Endothelial cell of umbilical vein (primary cell): Measurements from ENCODE around the gene ARRB1. TPM values are rescaled to one million over a fixed set of nuclear protein-coding genes. Genes with fewer than 3 reads are reported as not detected.

Experiments used
- BruUV-seq: library from RNA; stranded (reverse); fragments of 400-500 nt; replicated peaks from 2 replicates; lab custom pipeline; 2021; lab: Mats Ljungman, UMichigan
- CTCF ChIA-PET: fragments of 300-600, 350-600 bp; sonication (Branson Sonifier 250); formaldehyde crosslinking; loops from one replicate; lab custom pipeline; 2021; ENCODE audit warnings: antibody characterized with exemption, inconsistent platforms; lab: Charles Lee
- POLR2A ChIA-PET: fragments of 300-600, 350-600 bp; sonication (Branson Sonifier 250); formaldehyde crosslinking; loops from one replicate; lab custom pipeline; 2021; ENCODE audit warnings: antibody characterized with exemption, inconsistent platforms; lab: Charles Lee
- DNase-seq: peaks from one replicate; pipeline ENCODE4 v3.0.0-alpha.2; 2011; ENCODE audit warnings: low read depth, low spot score
- FAIRE-seq: peaks from 2 replicates; lab custom pipeline; 2011; peaks lifted over from hg19 to GRCh38; lab: Jason Lieb, UNC
- H2AFZ ChIP-seq: 2 replicates; pipeline ENCODE4 v1.6.0; 2012; ENCODE audit warnings: low read depth, low read length, control low read depth, inconsistent platforms
- H3K27ac ChIP-seq: 2 replicates; pipeline ENCODE4 v1.5.1; 2011; ENCODE audit warnings: low read depth, mild to moderate bottlenecking, control low read depth, low read length, moderate library complexity; ENCODE audit not compliant: insufficient read depth
- H3K27me3 ChIP-seq, 2 experiments: 2 replicates each; pipeline versions ENCODE4 v1.6.0 to v1.6.1; 2011; ENCODE audit warnings: low read length in 2 of 2, mixed read lengths in 1 of 2; ENCODE audit not compliant: control insufficient read depth in 2 of 2, insufficient read depth in 2 of 2
- H3K36me3 ChIP-seq, 2 experiments: 2 replicates in 1 of 2; 3 replicates in 1 of 2; pipeline ENCODE4 v1.5.1; 2011; ENCODE audit warnings: low read length in 2 of 2, mild to moderate bottlenecking in 1 of 2, moderate library complexity in 1 of 2; ENCODE audit not compliant: control insufficient read depth in 2 of 2, insufficient read depth in 2 of 2; ENCODE audit errors: extremely low read depth in 1 of 2
- H3K4me1 ChIP-seq: 3 replicates; pipeline ENCODE4 v1.5.1; 2011; ENCODE audit warnings: mild to moderate bottlenecking, low read length; ENCODE audit not compliant: control insufficient read depth, insufficient read depth; ENCODE audit errors: extremely low read depth
- H3K4me2 ChIP-seq: 2 replicates; pipeline ENCODE4 v1.6.1; 2011; ENCODE audit warnings: low read length, control low read depth, mixed read lengths; ENCODE audit not compliant: insufficient read depth
- H3K4me3 ChIP-seq, 3 experiments: fragments of 200-600 bp in 1 of 3; sonication (generic), shearing (Covaris generic) in 1 of 3; replicated peaks in 1 of 3; 2 replicates each; pipeline ENCODE4 v1.5.1; 2011 to 2016; ENCODE audit warnings: control low read depth in 3 of 3, low read length in 3 of 3, mild to moderate bottlenecking in 2 of 3, inconsistent platforms in 1 of 3, low read depth in 1 of 3, moderate library complexity in 1 of 3; ENCODE audit not compliant: insufficient read depth in 1 of 3
- H3K79me2 ChIP-seq: 2 replicates; pipeline ENCODE4 v1.6.0; 2012; ENCODE audit warnings: low read length, inconsistent platforms; ENCODE audit not compliant: control insufficient read depth, insufficient read depth
- H3K9ac ChIP-seq: replicated peaks from 2 replicates; pipeline ENCODE3; 2011; ENCODE audit warnings: low read length, control low read depth; ENCODE audit not compliant: insufficient read depth; ENCODE audit errors: extremely low read depth
- H3K9me1 ChIP-seq: replicated peaks from 3 replicates; pipeline ENCODE4 v1.6.0; 2011; ENCODE audit warnings: mild to moderate bottlenecking, low read length; ENCODE audit not compliant: control insufficient read depth, insufficient read depth; ENCODE audit errors: extremely low read depth
- H3K9me3 ChIP-seq: replicated peaks from 2 replicates; pipeline ENCODE4 v1.5.1; 2012; ENCODE audit warnings: low read length, inconsistent platforms; ENCODE audit not compliant: control insufficient read depth, insufficient read depth
- H4K20me1 ChIP-seq: replicated peaks from 2 replicates; pipeline ENCODE3; 2011; ENCODE audit warnings: mild to moderate bottlenecking, low read length; ENCODE audit not compliant: control insufficient read depth, insufficient read depth; ENCODE audit errors: extremely low read depth
- CTCF ChIP-seq, 2 donors: IDR thresholded peaks; 1 replicate in 1 of 2; 2 replicates in 1 of 2; pipeline ENCODE4 v1.5.1; 2011; ENCODE audit warnings: low read length in 2 of 2, mild to moderate bottlenecking in 2 of 2, moderate library complexity in 2 of 2, control low read depth in 1 of 2, inconsistent platforms in 1 of 2, low read depth in 1 of 2; ENCODE audit not compliant: insufficient read depth in 1 of 2; ENCODE audit errors: extremely low read depth in 1 of 2
- EZH2 ChIP-seq: IDR thresholded peaks from 2 replicates; pipeline ENCODE4 v1.6.1; 2012; ENCODE audit warnings: borderline replicate concordance, low read depth, mild to moderate bottlenecking, moderate library complexity, low read length, inconsistent platforms; ENCODE audit not compliant: severe bottlenecking
- FOS ChIP-seq: IDR thresholded peaks from 2 replicates; pipeline ENCODE4 v1.6.1; 2011; ENCODE audit warnings: mild to moderate bottlenecking, low read length, moderate library complexity, borderline replicate concordance; ENCODE audit not compliant: insufficient read depth
- GATA2 ChIP-seq: IDR thresholded peaks from 2 replicates; pipeline ENCODE4 v1.7.0; 2011; ENCODE audit warnings: low read depth, mild to moderate bottlenecking, moderate library complexity, mixed read lengths, low read length; ENCODE audit not compliant: insufficient read length, insufficient read depth
- JUN ChIP-seq: IDR thresholded peaks from 2 replicates; pipeline ENCODE4 v1.6.1; 2011; ENCODE audit warnings: borderline replicate concordance, low read depth; ENCODE audit not compliant: insufficient read length, insufficient read depth
- MAX ChIP-seq: IDR thresholded peaks from 2 replicates; pipeline ENCODE4 v1.6.1; 2011; ENCODE audit not compliant: insufficient read depth, insufficient read length
- MYC ChIP-seq: IDR thresholded peaks from one replicate; pipeline ENCODE4 v1.6.1; 2011; ENCODE audit warnings: mild to moderate bottlenecking, low read depth, low read length
- POLR2A ChIP-seq: IDR thresholded peaks from 2 replicates; pipeline ENCODE4 v1.6.1; 2012; ENCODE audit warnings: low read depth, mild to moderate bottlenecking, control low read depth, low read length
- POLR2AphosphoS5 ChIP-seq: IDR thresholded peaks from 2 replicates; pipeline ENCODE4 v1.6.1; 2012; ENCODE audit warnings: low read depth, mild to moderate bottlenecking, control low read depth, low read length, moderate library complexity; ENCODE audit not compliant: insufficient read depth
- dilution Hi-C: fragments of 300-500 bp; cut with MboI; formaldehyde crosslinking; loops from one replicate; pipeline ENCODE4 v1.15.0; 2019; ENCODE audit warnings: low sequenced_read_pairs; ENCODE audit not compliant: extremely low pct_ligation_motif_present
- intact Hi-C: fragments of 100-400 bp; cut with micrococcal nuclease; formaldehyde crosslinking; loops from one replicate; pipeline ENCODE4 v1.10.0; 2022
- polyA plus RNA-seq, 4 experiments: library from polyadenylated mRNA; depleted of rRNA in 3 of 4; stranded (reverse) in 3 of 4; unstranded in 1 of 4; fragments of >200 nt; gene quantifications; 2 replicates each; pipeline versions ENCODE4 v1.2.1 to v1.2.3, GENCODE V29; 2011 to 2012; ENCODE audit warnings: missing spikeins in 1 of 4
- total RNA-seq: library from RNA; stranded (reverse); gene quantifications from 2 replicates; pipeline ENCODE4 v1.2.3, GENCODE V29; 2021

ARRB1 gene
- total and polyA plus RNA-seq, 2 donors (not counting 3 experiments of a cell fraction or from before 2014, with no cell fraction given), result 63.9 to 92.6 TPM

GRCh38 chr11:75244052-75244814 lies 107.2 kb downstream of the ARRB1 start:
- CTCF ChIA-PET, result interaction anchor here (0.7 to 9.5 kb wide), 9 partner anchors 11 to 314 kb away, joined by 3 to 507 read pairs (median 4); no protein-coding TSS in a partner anchor
- intact Hi-C loops, result no loop called here

More at GRCh38 chr11:75244052-75244814, 107.2 kb downstream of the ARRB1 start:
- no peak for TF ChIP-seq MAX
- no peak for TF ChIP-seq POLR2AphosphoS5
- no peak for TF ChIP-seq FOS
- TF ChIP-seq MYC, result no peak
- TF ChIP-seq GATA2, result no peak
- no peak for TF ChIP-seq POLR2A
- no peak for TF ChIP-seq CTCF (IDR thresholded peaks at IDR 0.05; ENCODE audit: extremely low read depth in 1 of 2, insufficient read depth in 1 of 2, low read depth in 1 of 2, low read length in 2 of 2)
- no peak for TF ChIP-seq JUN
- TF ChIP-seq EZH2, result no peak
- H3K4me1 ChIP-seq, result peaks cover 7% of the 10 kb centered on the region
- no peaks in the 10 kb centered on the region for H3K79me2 ChIP-seq
- no peak overlapping the region for H3K4me2 ChIP-seq
- POLR2A ChIA-PET, result no interaction called here
- dilution Hi-C loops, result no loop called here
- no peak overlapping the region for H3K27ac ChIP-seq
- H3K9me1 ChIP-seq, result no peaks in the 10 kb centered on the region
- no peak overlapping the region for H3K9ac ChIP-seq
- H3K9me3 ChIP-seq, result no peaks in the 10 kb centered on the region
- FAIRE-seq (no peak), DNase-seq (no peak)
- no peak overlapping the region for H3K4me3 ChIP-seq
- no peaks in the 10 kb centered on the region for H3K36me3 ChIP-seq
- no peak overlapping the region for H2AFZ ChIP-seq
- peaks cover 45 to 46% of the 10 kb centered on the region in 2 experiments for H3K27me3 ChIP-seq
- BruUV-seq, result no TSS peak
- no peaks in the 10 kb centered on the region for H4K20me1 ChIP-seq
